GM10266 (cell line): ENCODE results near the gene PTBP1.
"Not testable (repeated sequence)": the region's sequence is repeated elsewhere in the genome, so short reads cannot be mapped to it uniquely, and the experiment has no call there.

Experiments
- DNase-seq: peaks from one replicate; pipeline ENCODE4 v3.0.0; 2012; ENCODE audit errors: extremely low spot score
- TF ChIP-seq, protein P1 (sequence below): IDR thresholded peaks from 2 replicates; pipeline ENCODE4 v1.5.1; 2012; ENCODE audit warnings: mild to moderate bottlenecking, low read depth; ENCODE audit not compliant: control insufficient read depth, insufficient read depth; ENCODE audit errors: missing control alignments

Gene PTBP1

DNA sequence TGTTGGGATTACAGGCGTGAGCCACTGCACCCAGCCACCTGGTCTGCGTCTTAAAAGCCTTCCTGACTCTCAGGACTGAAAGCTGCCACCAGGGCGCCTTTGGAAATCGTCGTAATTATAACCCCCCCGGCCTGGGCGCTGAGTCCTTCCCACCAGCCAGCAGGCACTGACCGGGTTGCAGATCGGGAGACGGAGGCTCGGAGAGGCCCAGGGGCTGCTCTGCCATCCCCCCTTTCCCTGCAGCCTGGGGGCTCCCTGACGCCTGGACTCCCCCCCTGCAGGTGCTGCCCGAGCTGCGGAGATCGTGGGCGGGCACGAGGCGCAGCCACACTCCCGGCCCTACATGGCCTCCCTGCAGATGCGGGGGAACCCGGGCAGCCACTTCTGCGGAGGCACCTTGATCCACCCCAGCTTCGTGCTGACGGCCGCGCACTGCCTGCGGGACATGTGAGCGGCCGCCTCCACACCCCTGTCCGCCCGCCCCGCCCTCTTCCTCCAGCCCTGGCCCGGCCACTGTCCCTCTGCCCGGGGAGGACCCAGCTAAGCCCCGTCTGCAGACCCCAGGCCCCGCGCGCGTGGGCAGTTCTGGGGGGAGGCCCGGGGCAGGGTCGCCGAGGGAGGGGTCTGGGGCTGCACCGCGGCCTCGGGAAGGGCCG, 46.1 kb downstream of the PTBP1 start:
- DNase-seq: no peak
- TF ChIP-seq, protein P1, sequence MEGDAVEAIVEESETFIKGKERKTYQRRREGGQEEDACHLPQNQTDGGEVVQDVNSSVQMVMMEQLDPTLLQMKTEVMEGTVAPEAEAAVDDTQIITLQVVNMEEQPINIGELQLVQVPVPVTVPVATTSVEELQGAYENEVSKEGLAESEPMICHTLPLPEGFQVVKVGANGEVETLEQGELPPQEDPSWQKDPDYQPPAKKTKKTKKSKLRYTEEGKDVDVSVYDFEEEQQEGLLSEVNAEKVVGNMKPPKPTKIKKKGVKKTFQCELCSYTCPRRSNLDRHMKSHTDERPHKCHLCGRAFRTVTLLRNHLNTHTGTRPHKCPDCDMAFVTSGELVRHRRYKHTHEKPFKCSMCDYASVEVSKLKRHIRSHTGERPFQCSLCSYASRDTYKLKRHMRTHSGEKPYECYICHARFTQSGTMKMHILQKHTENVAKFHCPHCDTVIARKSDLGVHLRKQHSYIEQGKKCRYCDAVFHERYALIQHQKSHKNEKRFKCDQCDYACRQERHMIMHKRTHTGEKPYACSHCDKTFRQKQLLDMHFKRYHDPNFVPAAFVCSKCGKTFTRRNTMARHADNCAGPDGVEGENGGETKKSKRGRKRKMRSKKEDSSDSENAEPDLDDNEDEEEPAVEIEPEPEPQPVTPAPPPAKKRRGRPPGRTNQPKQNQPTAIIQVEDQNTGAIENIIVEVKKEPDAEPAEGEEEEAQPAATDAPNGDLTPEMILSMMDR: no peak

- TF ChIP-seq, protein P1: no peak
- DNase-seq: no peak
Observed at GRCh38 chr19:843836-844545, 46.7 kb downstream of the PTBP1 start.

- TF ChIP-seq, protein P1: no peak
- no peak for DNase-seq
Observed at GRCh38 chr19:844546-844971, 47.3 kb downstream of the PTBP1 start.

GRCh38 chr19:845707-846521, 48.7 kb downstream of the PTBP1 start:
- TF ChIP-seq, protein P1: no peak
- no peak for DNase-seq

GRCh38 chr19:848386-848921, 51.2 kb downstream of the PTBP1 start:
- DNase-seq: no peak
- TF ChIP-seq, protein P1: no peak

DNA sequence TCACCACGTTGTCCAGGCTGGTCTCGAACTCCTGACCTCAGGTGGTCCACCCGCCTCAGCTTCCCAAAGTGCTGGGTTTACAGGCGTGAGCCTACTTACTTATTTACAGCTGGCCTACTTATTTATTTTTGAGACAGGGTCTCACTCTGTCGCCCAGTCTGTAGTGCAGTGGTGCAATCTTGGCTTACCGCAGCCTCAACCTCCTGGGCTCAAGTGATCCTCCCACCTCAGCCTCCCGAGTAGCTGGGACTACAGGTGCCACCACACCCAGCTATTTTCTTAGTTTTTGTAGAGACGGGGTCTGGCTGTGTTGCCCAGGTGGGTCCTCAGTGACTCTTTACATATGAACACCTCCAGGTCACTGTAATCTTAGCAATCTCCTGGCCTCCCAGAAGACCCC, 51.9 kb downstream of the PTBP1 start:
- DNase-seq: not testable (repeated sequence)

- DNase-seq: no peak
- TF ChIP-seq, protein P1: no peak
Observed at GRCh38 chr19:850221-850978, 53.1 kb downstream of the PTBP1 start.
